ENCODE measurements around the gene EDIL3. TPM values are rescaled to one million over a fixed set of nuclear protein-coding genes. Genes with fewer than 3 reads are reported as not detected.

EDIL3 gene
- total RNA-seq, 1 experiment from 2014 or later = 17.6 TPM

- TF ChIP-seq SIN3A (IDR thresholded peaks at IDR 0.05; ENCODE audit: borderline replicate concordance, insufficient read depth, low read depth, low read length) = no peak
- TF ChIP-seq TCF7L2 (IDR thresholded peaks at IDR 0.05; ENCODE audit: low read depth, low read length) = no peak
- no peak for TF ChIP-seq CTCF (IDR thresholded peaks at IDR 0.05)
- no peak for TF ChIP-seq POLR2AphosphoS5 (IDR thresholded peaks at IDR 0.05; ENCODE audit: low read depth, low read length)
- no peak for TF ChIP-seq REST (IDR thresholded peaks at IDR 0.05; ENCODE audit: insufficient read depth in 1 of 2, low read depth in 2 of 2, low read length in 1 of 2)
- Histone ChIP-seq H3K4me3 (ENCODE audit: low read depth in 2 of 2, low read length in 2 of 2) (no peak overlapping the region), H3K36me3 (ENCODE audit: control insufficient read depth, insufficient read depth, low read length) (no peaks in the 10 kb centered on the region), H3K4me1 (ENCODE audit: control insufficient read depth, insufficient read depth, low read length) (no peaks in the 10 kb centered on the region), H3K9me3 (ENCODE audit: control insufficient read depth, insufficient read depth, low read depth, low read length) (no peaks in the 10 kb centered on the region), H3K27ac (ENCODE audit: low read length) (no peak overlapping the region), H3K27me3 (ENCODE audit: control insufficient read depth, insufficient read depth, low read length) (no peaks in the 10 kb centered on the region)
- DNase-seq (ENCODE audit: low read depth, low spot score) = no peak
- in situ Hi-C loops (cut with HindIII; ENCODE audit: low pct_unique_long_range_greater_than_20kb, low sequenced_read_pairs) = no loop called here
- POLR2A ChIA-PET = interaction anchor here (0.6 kb wide), 1 partner anchor 19 kb away, joined by 3 read pairs; no protein-coding TSS in a partner anchor
- ATAC-seq = no peak
- CTCF ChIA-PET = no interaction called here
- no TSS peak for BruUV-seq (replicated peaks)
- intact Hi-C loops (cut with micrococcal nuclease; ENCODE audit: unreplicated experiment) = no loop called here
Observed at GRCh38 chr5:83947763-83948162, 436.9 kb downstream of the EDIL3 start.

GRCh38 chr5:83946516-83946915 lies 438.2 kb downstream of the EDIL3 start:
- no peak for ATAC-seq
- no peaks in the 10 kb centered on the region for H3K4me1 ChIP-seq (ENCODE audit: control insufficient read depth, insufficient read depth, low read length)
- in situ Hi-C loops (cut with HindIII; ENCODE audit: low pct_unique_long_range_greater_than_20kb, low sequenced_read_pairs) (no loop called here), intact Hi-C loops (cut with micrococcal nuclease; ENCODE audit: unreplicated experiment) (no loop called here)
- ChIA-PET CTCF (no interaction called here), POLR2A (interaction anchor here (0.6 kb wide), 1 partner anchor 95 kb away, joined by 11 read pairs; no protein-coding TSS in a partner anchor)
- H3K27me3 ChIP-seq (ENCODE audit: control insufficient read depth, insufficient read depth, low read length) = no peaks in the 10 kb centered on the region
- no TSS peak for BruUV-seq (replicated peaks)
- TF ChIP-seq CTCF (IDR thresholded peaks at IDR 0.05) (no peak), TCF7L2 (IDR thresholded peaks at IDR 0.05; ENCODE audit: low read depth, low read length) (no peak), POLR2AphosphoS5 (IDR thresholded peaks at IDR 0.05; ENCODE audit: low read depth, low read length) (no peak), REST (IDR thresholded peaks at IDR 0.05; ENCODE audit: insufficient read depth in 1 of 2, low read depth in 2 of 2, low read length in 1 of 2) (no peak), SIN3A (IDR thresholded peaks at IDR 0.05; ENCODE audit: borderline replicate concordance, insufficient read depth, low read depth, low read length) (no peak)
- DNase-seq (ENCODE audit: low read depth, low spot score) = no peak
- H3K27ac ChIP-seq (ENCODE audit: low read length) = no peak overlapping the region
- H3K9me3 ChIP-seq (ENCODE audit: control insufficient read depth, insufficient read depth, low read depth, low read length) = no peaks in the 10 kb centered on the region
- H3K4me3 ChIP-seq (ENCODE audit: low read depth in 2 of 2, low read length in 2 of 2) = no peak overlapping the region
- H3K36me3 ChIP-seq (ENCODE audit: control insufficient read depth, insufficient read depth, low read length) = no peaks in the 10 kb centered on the region
